ENCODE results near the gene HDAC3. TPM values are rescaled to one million over a fixed set of nuclear protein-coding genes. Genes with fewer than 3 reads are reported as not detected.

Gene HDAC3
- total RNA-seq, 1 experiment from 2014 or later, result 76.0 TPM

DNA sequence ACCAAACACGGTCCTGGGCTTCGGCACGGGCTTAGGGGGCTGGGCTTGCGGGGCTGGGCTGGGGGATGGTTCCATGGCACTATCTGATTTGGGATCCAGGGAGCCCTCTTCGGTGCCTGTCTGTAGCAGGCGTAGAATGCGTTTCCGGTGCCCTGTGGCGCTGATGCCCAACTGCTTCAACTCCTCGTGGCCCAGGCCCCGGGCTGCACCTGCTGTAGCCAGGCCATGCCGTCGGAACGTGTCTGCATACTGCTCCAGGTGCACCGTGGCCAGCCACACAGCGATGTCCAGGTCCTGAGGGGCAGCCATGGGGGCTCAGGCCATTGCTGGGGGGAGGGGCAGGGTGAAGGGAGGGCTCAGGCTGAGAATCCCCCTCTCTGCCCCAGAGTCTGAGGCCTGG lies 43.5 kb upstream of the HDAC3 start:
- intact Hi-C loops (cut with micrococcal nuclease; ENCODE audit: unreplicated experiment), result loop anchor here (10.0 kb wide), 1 partner anchor 875 kb away; no protein-coding TSS in a partner anchor
- peak overlapping the region; percentile 99 for H3K4me2 ChIP-seq
- H3K36me3 ChIP-seq (ENCODE audit: low read depth), result no peaks in the 10 kb centered on the region; the same call in 1 of the 2 replicates
- TF ChIP-seq EZH2 (IDR thresholded peaks at IDR 0.05; ENCODE audit: low read depth), result no peak
- TF ChIP-seq, protein P1, sequence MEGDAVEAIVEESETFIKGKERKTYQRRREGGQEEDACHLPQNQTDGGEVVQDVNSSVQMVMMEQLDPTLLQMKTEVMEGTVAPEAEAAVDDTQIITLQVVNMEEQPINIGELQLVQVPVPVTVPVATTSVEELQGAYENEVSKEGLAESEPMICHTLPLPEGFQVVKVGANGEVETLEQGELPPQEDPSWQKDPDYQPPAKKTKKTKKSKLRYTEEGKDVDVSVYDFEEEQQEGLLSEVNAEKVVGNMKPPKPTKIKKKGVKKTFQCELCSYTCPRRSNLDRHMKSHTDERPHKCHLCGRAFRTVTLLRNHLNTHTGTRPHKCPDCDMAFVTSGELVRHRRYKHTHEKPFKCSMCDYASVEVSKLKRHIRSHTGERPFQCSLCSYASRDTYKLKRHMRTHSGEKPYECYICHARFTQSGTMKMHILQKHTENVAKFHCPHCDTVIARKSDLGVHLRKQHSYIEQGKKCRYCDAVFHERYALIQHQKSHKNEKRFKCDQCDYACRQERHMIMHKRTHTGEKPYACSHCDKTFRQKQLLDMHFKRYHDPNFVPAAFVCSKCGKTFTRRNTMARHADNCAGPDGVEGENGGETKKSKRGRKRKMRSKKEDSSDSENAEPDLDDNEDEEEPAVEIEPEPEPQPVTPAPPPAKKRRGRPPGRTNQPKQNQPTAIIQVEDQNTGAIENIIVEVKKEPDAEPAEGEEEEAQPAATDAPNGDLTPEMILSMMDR (conservative IDR thresholded peaks at IDR 0.05), result no peak
- no peaks in the 10 kb centered on the region for H3K27me3 ChIP-seq (ENCODE audit: insufficient read depth, low read depth)
- peaks cover 26% of the 10 kb centered on the region for H3K79me2 ChIP-seq (ENCODE audit: low read depth)
- H3K9me3 ChIP-seq (ENCODE audit: insufficient read depth, low read depth), result no peaks in the 10 kb centered on the region
- CTCF ChIA-PET, result no interaction called here
- no peaks in the 10 kb centered on the region for H4K20me1 ChIP-seq (ENCODE audit: insufficient read depth)
- peak overlapping the region; percentile 68; the same call in 1 of the 2 replicates for H3K4me3 ChIP-seq
- H2AFZ ChIP-seq, result no peak overlapping the region
- H3K9me2 ChIP-seq (ENCODE audit: insufficient read depth), result no peaks in the 10 kb centered on the region
- H3F3A ChIP-seq (ENCODE audit: insufficient read depth, low read depth), result peaks cover 34% of the 10 kb centered on the region
- no TSS peak for BruUV-seq (replicated peaks)
- POLR2A ChIA-PET (ENCODE audit: unreplicated experiment), result no interaction called here
- DNase-seq, result no peak
- peak overlapping the region; percentile 89; the same call in 1 of the 2 replicates for H3K27ac ChIP-seq
- peaks cover 22% of the 10 kb centered on the region for H3K4me1 ChIP-seq (replicated peaks; ENCODE audit: insufficient read depth)

DNA sequence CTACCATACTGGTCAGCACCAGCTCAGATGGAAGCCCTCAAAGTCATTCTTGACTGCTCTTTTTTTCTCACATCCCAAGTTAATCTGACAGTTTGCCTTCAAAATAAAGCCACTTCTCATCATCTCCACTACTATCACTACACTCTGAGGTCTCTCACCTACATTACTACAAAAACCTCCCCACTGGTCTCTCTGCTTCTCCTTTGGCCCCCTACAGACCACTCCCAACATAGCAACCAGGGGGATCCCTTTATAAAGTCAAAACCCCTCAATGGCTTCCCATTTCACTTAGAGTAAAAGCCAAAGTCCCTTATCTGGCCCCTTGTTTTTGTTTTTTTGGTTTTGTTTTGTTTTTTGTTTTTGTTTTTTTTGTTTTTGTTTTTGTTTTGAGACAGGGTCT lies 40.8 kb upstream of the HDAC3 start:
- Histone ChIP-seq H3K27me3 (ENCODE audit: insufficient read depth, low read depth) (no peaks in the 10 kb centered on the region), H3K4me2 (no peak overlapping the region), H3K27ac (no peak overlapping the region), H3K9me2 (ENCODE audit: insufficient read depth) (no peaks in the 10 kb centered on the region), H3K4me3 (no peak overlapping the region), H2AFZ (no peak overlapping the region), H3K79me2 (ENCODE audit: low read depth) (peaks cover 26% of the 10 kb centered on the region), H3F3A (ENCODE audit: insufficient read depth, low read depth) (peaks cover 20% of the 10 kb centered on the region), H3K36me3 (ENCODE audit: low read depth) (no peaks in the 10 kb centered on the region; the same call in 1 of the 2 replicates), H4K20me1 (ENCODE audit: insufficient read depth) (no peaks in the 10 kb centered on the region), H3K9me3 (ENCODE audit: insufficient read depth, low read depth) (no peaks in the 10 kb centered on the region), H3K4me1 (replicated peaks; ENCODE audit: insufficient read depth) (peaks cover 18% of the 10 kb centered on the region)
- ChIA-PET CTCF (no interaction called here), POLR2A (ENCODE audit: unreplicated experiment) (no interaction called here)
- no TSS peak for BruUV-seq (replicated peaks)
- no peak for DNase-seq
- TF ChIP-seq EZH2 (IDR thresholded peaks at IDR 0.05; ENCODE audit: low read depth), result no peak
- TF ChIP-seq, protein P1 (conservative IDR thresholded peaks at IDR 0.05), result no peak; the same call in 1 of the 2 replicates
- intact Hi-C loops (cut with micrococcal nuclease; ENCODE audit: unreplicated experiment), result no loop called here

GRCh38 chr5:141675672-141676071 lies 39.0 kb upstream of the HDAC3 start:
- no peaks in the 10 kb centered on the region for H3K27me3 ChIP-seq (ENCODE audit: insufficient read depth, low read depth)
- H3K4me1 ChIP-seq (replicated peaks; ENCODE audit: insufficient read depth), result peaks cover 6% of the 10 kb centered on the region
- no peak for DNase-seq
- no peaks in the 10 kb centered on the region; the same call in 1 of the 2 replicates for H3K36me3 ChIP-seq (ENCODE audit: low read depth)
- no peaks in the 10 kb centered on the region for H4K20me1 ChIP-seq (ENCODE audit: insufficient read depth)
- peaks cover 19% of the 10 kb centered on the region for H3K79me2 ChIP-seq (ENCODE audit: low read depth)
- peaks cover 9% of the 10 kb centered on the region for H3F3A ChIP-seq (ENCODE audit: insufficient read depth, low read depth)
- CTCF ChIA-PET, result no interaction called here
- no peak for TF ChIP-seq EZH2 (IDR thresholded peaks at IDR 0.05; ENCODE audit: low read depth)
- TF ChIP-seq, protein P1 (conservative IDR thresholded peaks at IDR 0.05), result no peak
- no peak overlapping the region for H3K4me2 ChIP-seq
- POLR2A ChIA-PET (ENCODE audit: unreplicated experiment), result no interaction called here
- intact Hi-C loops (cut with micrococcal nuclease; ENCODE audit: unreplicated experiment), result no loop called here
- no peak overlapping the region for H2AFZ ChIP-seq
- H3K27ac ChIP-seq, result no peak overlapping the region
- no peak overlapping the region for H3K4me3 ChIP-seq
- H3K9me2 ChIP-seq (ENCODE audit: insufficient read depth), result no peaks in the 10 kb centered on the region
- H3K9me3 ChIP-seq (ENCODE audit: insufficient read depth, low read depth), result no peaks in the 10 kb centered on the region
- BruUV-seq (replicated peaks), result no TSS peak

Data from PC-9 (cell line).